ENCODE data around the gene EYS. TPM values are rescaled to one million over a fixed set of nuclear protein-coding genes. Genes with fewer than 3 reads are reported as not detected.

Gene EYS
- total and polyA plus RNA-seq, 2 of the 13 experiments (the other 11 are each of a cell fraction or from before 2014, with no cell fraction given), result 0.04 to 0.07 TPM

- no peak for ATAC-seq
- CTCF ChIA-PET (ENCODE audit: low intra/inter-chr PET ratio, low total read pairs), result no interaction called here
- in situ Hi-C loops (cut with HindIII; ENCODE audit: extremely low pct_ligation_motif_present, low pct_unique_long_range_greater_than_20kb) (loop anchor here (25.0 kb wide), 2 partner anchors 635 to 860 kb away; no protein-coding TSS in a partner anchor), intact Hi-C loops (cut with micrococcal nuclease; ENCODE audit: unreplicated experiment) (no loop called here)
- H3K4me3 ChIP-seq (replicated peaks in 1 of 3; ENCODE audit: insufficient read depth in 1 of 3, low read depth in 2 of 3, low read length in 3 of 3), result no peak overlapping the region
- WGBS (ENCODE audit: low lambda C conversion rate), result 69% methylated on average over 5 of the region's 5 CpGs
- FAIRE-seq, result no peak
- no peak overlapping the region for H3K4me2 ChIP-seq (ENCODE audit: low read depth, low read length)
- H3K36me3 ChIP-seq (replicated peaks in 1 of 2; ENCODE audit: control insufficient read depth in 1 of 2, insufficient read depth in 2 of 2, low read length in 2 of 2), result no peaks in the 10 kb centered on the region
- H3K79me2 ChIP-seq (ENCODE audit: insufficient read depth, low read length), result no peaks in the 10 kb centered on the region
- no peaks in the 10 kb centered on the region for H4K20me1 ChIP-seq (ENCODE audit: insufficient read depth, low read length)
- no peaks in the 10 kb centered on the region for H3K4me1 ChIP-seq (ENCODE audit: insufficient read depth, low read length)
- DNase-seq (ENCODE audit: low spot score), result no peak
- no peak overlapping the region for H3K27ac ChIP-seq (ENCODE audit: extremely low read length, insufficient read depth, low read length)
- no peaks in the 10 kb centered on the region for H3K27me3 ChIP-seq (ENCODE audit: control insufficient read depth in 1 of 2, insufficient read depth in 2 of 2, low read length in 2 of 2)
- H2AFZ ChIP-seq (ENCODE audit: low read length), result no peak overlapping the region
- H3K9ac ChIP-seq (ENCODE audit: insufficient read depth, low read depth, low read length), result no peak overlapping the region
- no peaks in the 10 kb centered on the region for H3K9me3 ChIP-seq (ENCODE audit: low read length)
- no peak for TF ChIP-seq THAP11 (CRISPR knock-in tag; IDR thresholded peaks at IDR 0.05)
- peak; percentile 78 for TF ChIP-seq CEBPB (IDR thresholded peaks at IDR 0.05; ENCODE audit: borderline replicate concordance, low read depth, low read length)
- POLR2A ChIA-PET, result no interaction called here
- BruUV-seq (replicated peaks), result no TSS peak
Measured at GRCh38 chr6:65627015-65627414, 80.0 kb downstream of the EYS start.

- H3K9me3 ChIP-seq (ENCODE audit: low read length), result no peaks in the 10 kb centered on the region
- H2AFZ ChIP-seq (ENCODE audit: low read length), result no peak overlapping the region
- ATAC-seq (no peak), DNase-seq (ENCODE audit: low spot score) (no peak), FAIRE-seq (no peak)
- ChIA-PET POLR2A (no interaction called here), CTCF (ENCODE audit: low intra/inter-chr PET ratio, low total read pairs) (no interaction called here)
- no peaks in the 10 kb centered on the region for H4K20me1 ChIP-seq (ENCODE audit: insufficient read depth, low read length)
- no peaks in the 10 kb centered on the region for H3K79me2 ChIP-seq (ENCODE audit: insufficient read depth, low read length)
- no TSS peak for BruUV-seq (replicated peaks)
- no peak overlapping the region for H3K9ac ChIP-seq (ENCODE audit: insufficient read depth, low read depth, low read length)
- intact Hi-C loops (cut with micrococcal nuclease; ENCODE audit: unreplicated experiment) (no loop called here), in situ Hi-C loops (cut with HindIII; ENCODE audit: extremely low pct_ligation_motif_present, low pct_unique_long_range_greater_than_20kb) (no loop called here)
- no peak overlapping the region for H3K27ac ChIP-seq (ENCODE audit: extremely low read length, insufficient read depth, low read length)
- whole genome bisulfite sequencing (ENCODE audit: low lambda C conversion rate), result 2% methylated on average over 2 of the region's 2 CpGs
- H3K36me3 ChIP-seq (replicated peaks in 1 of 2; ENCODE audit: control insufficient read depth in 1 of 2, insufficient read depth in 2 of 2, low read length in 2 of 2), result no peaks in the 10 kb centered on the region
- H3K27me3 ChIP-seq (ENCODE audit: control insufficient read depth in 1 of 2, insufficient read depth in 2 of 2, low read length in 2 of 2), result no peaks in the 10 kb centered on the region
- no peak for TF ChIP-seq SNAPC2 (CRISPR knock-in tag; IDR thresholded peaks at IDR 0.05)
- H3K4me3 ChIP-seq (replicated peaks in 1 of 3; ENCODE audit: insufficient read depth in 1 of 3, low read depth in 2 of 3, low read length in 3 of 3), result no peak overlapping the region
- no peak overlapping the region for H3K4me2 ChIP-seq (ENCODE audit: low read depth, low read length)
- no peaks in the 10 kb centered on the region for H3K4me1 ChIP-seq (ENCODE audit: insufficient read depth, low read length)
Measured at GRCh38 chr6:65623566-65623965, 83.5 kb downstream of the EYS start.

- ChIA-PET POLR2A (no interaction called here), CTCF (ENCODE audit: low intra/inter-chr PET ratio, low total read pairs) (no interaction called here)
- Histone ChIP-seq H4K20me1 (ENCODE audit: insufficient read depth, low read length) (no peaks in the 10 kb centered on the region), H3K4me3 (replicated peaks in 1 of 3; ENCODE audit: insufficient read depth in 1 of 3, low read depth in 2 of 3, low read length in 3 of 3) (no peak overlapping the region), H3K9ac (ENCODE audit: insufficient read depth, low read depth, low read length) (no peak overlapping the region), H3K27ac (ENCODE audit: extremely low read length, insufficient read depth, low read length) (no peak overlapping the region), H3K4me1 (ENCODE audit: insufficient read depth, low read length) (no peaks in the 10 kb centered on the region), H3K4me2 (ENCODE audit: low read depth, low read length) (no peak overlapping the region), H3K79me2 (ENCODE audit: insufficient read depth, low read length) (no peaks in the 10 kb centered on the region), H3K36me3 (replicated peaks in 1 of 2; ENCODE audit: control insufficient read depth in 1 of 2, insufficient read depth in 2 of 2, low read length in 2 of 2) (no peaks in the 10 kb centered on the region), H2AFZ (ENCODE audit: low read length) (no peak overlapping the region), H3K27me3 (ENCODE audit: control insufficient read depth in 1 of 2, insufficient read depth in 2 of 2, low read length in 2 of 2) (no peaks in the 10 kb centered on the region), H3K9me3 (ENCODE audit: low read length) (no peaks in the 10 kb centered on the region)
- intact Hi-C loops (cut with micrococcal nuclease; ENCODE audit: unreplicated experiment) (no loop called here), in situ Hi-C loops (cut with HindIII; ENCODE audit: extremely low pct_ligation_motif_present, low pct_unique_long_range_greater_than_20kb) (no loop called here)
- ATAC-seq, result no peak
- FAIRE-seq, result no peak
- WGBS (ENCODE audit: low lambda C conversion rate), result under 1% methylated on average over 2 of the region's 2 CpGs
- TF ChIP-seq ZNF552 (CRISPR knock-in tag; IDR thresholded peaks at IDR 0.05; ENCODE audit: borderline replicate concordance) (no peak), MAFG (CRISPR knock-in tag; IDR thresholded peaks at IDR 0.05) (no peak), HNRNPLL (IDR thresholded peaks at IDR 0.05; ENCODE audit: low read depth, low read length, poor library complexity, severe bottlenecking) (no peak), ZNF143 (CRISPR knock-in tag; IDR thresholded peaks at IDR 0.05) (no peak), ATF3 (CRISPR knock-in tag; IDR thresholded peaks at IDR 0.05) (no peak), REPIN1 (CRISPR knock-in tag; IDR thresholded peaks at IDR 0.05; ENCODE audit: borderline replicate concordance, low read depth) (no peak), ZNF101 (CRISPR knock-in tag; IDR thresholded peaks at IDR 0.05; ENCODE audit: borderline replicate concordance, low read depth) (no peak), ZBTB38 (CRISPR knock-in tag; IDR thresholded peaks at IDR 0.05) (no peak), PHF20 (CRISPR knock-in tag; IDR thresholded peaks at IDR 0.05) (no peak), MBD4 (IDR thresholded peaks at IDR 0.05; ENCODE audit: borderline replicate concordance, low read length) (no peak), HOXA9 (CRISPR knock-in tag; IDR thresholded peaks at IDR 0.05; ENCODE audit: borderline replicate concordance) (no peak), ZNF598 (CRISPR knock-in tag; IDR thresholded peaks at IDR 0.05; ENCODE audit: borderline replicate concordance) (no peak)
- no TSS peak for BruUV-seq (replicated peaks)
- no peak for DNase-seq (ENCODE audit: low spot score)
Measured at GRCh38 chr6:65610746-65611145, 96.3 kb downstream of the EYS start.

Data from HepG2 (cell line).